KMS-11 (cell line): ENCODE data around the gene IFNL1.

Experiments used
- H2AFZ ChIP-seq: fragments of 200-600 bp; sonication (generic); 2 replicates; pipeline ENCODE4 v1.6.1; 2016; ENCODE audit warnings: antibody characterized with exemption, mixed run types, low read depth
- H3K27ac ChIP-seq: fragments of 200-600 bp; sonication (generic); 2 replicates; pipeline ENCODE4 v1.6.1; 2016; ENCODE audit warnings: mild to moderate bottlenecking, mixed run types
- H3K27me3 ChIP-seq: fragments of 200-600 bp; sonication (generic); 2 replicates; pipeline ENCODE4 v1.6.1; 2017; ENCODE audit warnings: mild to moderate bottlenecking, low read depth, mixed run types, moderate library complexity; ENCODE audit not compliant: insufficient read depth
- H3K36me3 ChIP-seq: fragments of 200-600 bp; sonication (generic); 2 replicates; pipeline ENCODE4 v1.6.1; 2017; ENCODE audit warnings: mild to moderate bottlenecking, mixed run types; ENCODE audit not compliant: insufficient read depth
- H3K4me1 ChIP-seq: fragments of 200-600 bp; sonication (generic); 2 replicates; pipeline ENCODE4 v1.6.1; 2016; ENCODE audit warnings: mild to moderate bottlenecking, low read depth, mixed run types; ENCODE audit not compliant: poor library complexity, severe bottlenecking
- H3K4me2 ChIP-seq: fragments of 200-600 bp; sonication (generic); 2 replicates; pipeline ENCODE4 v1.7.0; 2016; ENCODE audit warnings: mild to moderate bottlenecking, mixed run types
- H3K4me3 ChIP-seq: fragments of 200-600 bp; sonication (generic); IDR thresholded peaks from 2 replicates; pipeline ENCODE4 v1.6.1; 2017; ENCODE audit warnings: low read depth, low read length, mixed read lengths; ENCODE audit not compliant: insufficient read depth
- H3K79me2 ChIP-seq: fragments of 200-600 bp; sonication (generic); 2 replicates; pipeline ENCODE4 v1.6.1; 2016; ENCODE audit warnings: low read depth, mixed run types; ENCODE audit not compliant: insufficient read depth
- H3K9ac ChIP-seq: fragments of 200-600 bp; sonication (generic); 2 replicates; pipeline ENCODE4 v1.6.1; 2016; ENCODE audit warnings: mild to moderate bottlenecking, mixed run types
- H4K20me1 ChIP-seq: fragments of 200-600 bp; sonication (generic); 2 replicates; pipeline ENCODE4 v1.6.1; 2016; ENCODE audit warnings: mild to moderate bottlenecking, mixed run types; ENCODE audit not compliant: insufficient read depth
- CTCF ChIP-seq: fragments of 200-600 bp; sonication (generic); conservative IDR thresholded peaks from 2 replicates; pipeline ENCODE4 v1.6.1; 2017; ENCODE audit warnings: low read depth, mild to moderate bottlenecking, antibody characterized with exemption, low read length, moderate library complexity, mixed read lengths

IFNL1 gene

GRCh38 chr19:39296055-39296645 lies at the start of gene IFNL1:
IFNL1 (plus strand) TSS chr19:39296407; CDS start chr19:39296422, 15 bp downstream.
- H3K79me2 ChIP-seq: no peaks in the 10 kb centered on the region
- no peak within 1 kb of the TSS for H2AFZ ChIP-seq
- peaks cover 35% of the 10 kb centered on the region for H3K4me1 ChIP-seq
- no peak within 1 kb of the TSS for H3K27ac ChIP-seq
- no peaks in the 10 kb centered on the region for H3K27me3 ChIP-seq
- H3K4me3 ChIP-seq: no peak within 1 kb of the TSS
- TF ChIP-seq CTCF: no peak
- no peak within 1 kb of the TSS for H3K4me2 ChIP-seq
- H3K36me3 ChIP-seq: no peaks in the 10 kb centered on the region
- no peaks in the 10 kb centered on the region for H4K20me1 ChIP-seq
- H3K9ac ChIP-seq: no peak within 1 kb of the TSS

GRCh38 chr19:39246951-39247669 lies 49.1 kb upstream of the IFNL1 start:
- Histone ChIP-seq H3K27me3 (no peaks in the 10 kb centered on the region; the same call in 1 of the 2 replicates), H3K9ac (no peak overlapping the region), H3K36me3 (no peaks in the 10 kb centered on the region), H3K4me2 (no peak overlapping the region), H4K20me1 (no peaks in the 10 kb centered on the region), H2AFZ (no peak overlapping the region), H3K27ac (no peak overlapping the region), H3K4me3 (no peak overlapping the region), H3K79me2 (no peaks in the 10 kb centered on the region), H3K4me1 (no peaks in the 10 kb centered on the region)
- TF ChIP-seq CTCF: no peak

GRCh38 chr19:39247701-39248664 lies 48.2 kb upstream of the IFNL1 start:
- H4K20me1 ChIP-seq: no peaks in the 10 kb centered on the region
- no peaks in the 10 kb centered on the region for H3K36me3 ChIP-seq
- H3K27ac ChIP-seq: no peak overlapping the region
- H3K4me3 ChIP-seq: no peak overlapping the region
- H3K27me3 ChIP-seq: no peaks in the 10 kb centered on the region; the same call in 1 of the 2 replicates
- no peak for TF ChIP-seq CTCF
- H3K4me1 ChIP-seq: no peaks in the 10 kb centered on the region
- H3K9ac ChIP-seq: no peak overlapping the region
- no peak overlapping the region for H2AFZ ChIP-seq
- H3K79me2 ChIP-seq: no peaks in the 10 kb centered on the region
- no peak overlapping the region for H3K4me2 ChIP-seq

- Histone ChIP-seq H4K20me1 (no peaks in the 10 kb centered on the region), H3K36me3 (no peaks in the 10 kb centered on the region), H3K27ac (no peak within 1 kb of the TSS), H3K4me1 (no peaks in the 10 kb centered on the region), H3K27me3 (no peaks in the 10 kb centered on the region; the same call in 1 of the 2 replicates), H3K9ac (no peak within 1 kb of the TSS), H3K4me2 (no peak within 1 kb of the TSS), H2AFZ (no peak within 1 kb of the TSS), H3K79me2 (no peaks in the 10 kb centered on the region), H3K4me3 (no peak within 1 kb of the TSS)
- no peak for TF ChIP-seq CTCF
Measured at GRCh38 chr19:39248806-39249205, 47.4 kb upstream of the IFNL1 start, which contains the start of gene IFNL4. IFNL4 (minus strand) TSS chr19:39248856.
